Vagina (tissue), 2 donors: Measurements from ENCODE around the gene MRPL55.

Experiments
- POLR2A ChIP-seq, 2 donors: fragments of 450-650 bp; IDR thresholded peaks; one replicate each; pipeline ENCODE4 v1.6.1; 2017; ENCODE audit warnings: antibody characterized with exemption in 2 of 2, mild to moderate bottlenecking in 2 of 2, moderate library complexity in 2 of 2
- POLR2AphosphoS5 ChIP-seq, 2 donors: sonication (generic); formaldehyde crosslinking; IDR thresholded peaks; one replicate each; pipeline ENCODE4 v1.9.0; 2017; ENCODE audit warnings: antibody characterized with exemption in 2 of 2, mild to moderate bottlenecking in 2 of 2, low read depth in 1 of 2; ENCODE audit not compliant: insufficient read depth in 1 of 2
- TF ChIP-seq, protein P1 (sequence below), 3 experiments: fragments of 450-650 bp in 2 of 3; fragments of 200-600 bp in 1 of 3; sonication (generic) in 1 of 3; IDR thresholded peaks; one replicate each; pipeline ENCODE4 v1.5.1; 2017 to 2019; ENCODE audit warnings: antibody characterized with exemption in 3 of 3, mild to moderate bottlenecking in 2 of 3, moderate library complexity in 2 of 3

DNA sequence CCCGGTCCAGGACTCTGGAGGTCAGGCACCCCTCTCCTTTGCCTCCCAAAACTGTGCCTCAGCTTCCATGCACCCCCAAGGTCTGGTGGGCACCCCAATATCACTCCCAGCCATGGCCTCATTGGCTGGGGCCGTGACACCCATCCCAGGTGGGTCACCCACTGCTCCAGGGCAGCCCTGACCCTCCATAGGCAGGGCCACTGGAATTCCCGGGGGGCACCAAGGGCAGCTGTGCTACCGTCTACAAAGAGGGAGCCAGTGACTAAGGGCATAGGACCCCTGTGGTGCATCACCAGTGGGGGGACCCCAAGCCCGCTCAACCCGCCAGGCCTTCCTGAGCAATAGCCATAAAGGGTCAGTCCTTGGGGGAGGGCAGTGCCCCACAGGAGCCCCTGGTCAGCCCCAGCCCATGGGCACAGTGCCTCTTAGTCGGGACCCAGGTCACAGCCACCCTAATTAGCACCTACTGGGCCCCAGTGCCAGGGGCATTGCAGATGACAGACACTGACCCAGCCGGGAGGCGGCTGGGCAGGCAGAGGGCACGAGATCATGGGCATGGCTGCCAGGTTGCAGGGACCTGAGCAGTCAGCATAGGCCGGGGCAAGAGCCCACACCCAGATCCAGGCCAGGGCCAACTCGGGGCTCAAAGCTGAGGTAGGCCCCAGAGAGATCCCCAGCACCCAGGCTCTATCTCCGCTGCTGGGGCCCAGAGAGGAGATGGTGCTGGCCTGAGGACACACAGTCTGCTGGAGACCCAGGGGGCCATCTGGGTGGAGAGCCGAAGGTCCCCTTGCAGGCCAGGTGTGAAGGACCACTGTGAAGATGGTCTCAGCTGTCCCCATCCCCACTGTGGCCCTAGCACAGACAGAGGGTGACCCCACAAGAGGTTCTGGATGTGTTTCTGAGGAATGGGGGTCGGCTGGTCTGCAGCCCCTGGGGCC is 45.6 kb downstream of the MRPL55 start:
- TF ChIP-seq, protein P1, sequence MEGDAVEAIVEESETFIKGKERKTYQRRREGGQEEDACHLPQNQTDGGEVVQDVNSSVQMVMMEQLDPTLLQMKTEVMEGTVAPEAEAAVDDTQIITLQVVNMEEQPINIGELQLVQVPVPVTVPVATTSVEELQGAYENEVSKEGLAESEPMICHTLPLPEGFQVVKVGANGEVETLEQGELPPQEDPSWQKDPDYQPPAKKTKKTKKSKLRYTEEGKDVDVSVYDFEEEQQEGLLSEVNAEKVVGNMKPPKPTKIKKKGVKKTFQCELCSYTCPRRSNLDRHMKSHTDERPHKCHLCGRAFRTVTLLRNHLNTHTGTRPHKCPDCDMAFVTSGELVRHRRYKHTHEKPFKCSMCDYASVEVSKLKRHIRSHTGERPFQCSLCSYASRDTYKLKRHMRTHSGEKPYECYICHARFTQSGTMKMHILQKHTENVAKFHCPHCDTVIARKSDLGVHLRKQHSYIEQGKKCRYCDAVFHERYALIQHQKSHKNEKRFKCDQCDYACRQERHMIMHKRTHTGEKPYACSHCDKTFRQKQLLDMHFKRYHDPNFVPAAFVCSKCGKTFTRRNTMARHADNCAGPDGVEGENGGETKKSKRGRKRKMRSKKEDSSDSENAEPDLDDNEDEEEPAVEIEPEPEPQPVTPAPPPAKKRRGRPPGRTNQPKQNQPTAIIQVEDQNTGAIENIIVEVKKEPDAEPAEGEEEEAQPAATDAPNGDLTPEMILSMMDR (IDR thresholded peaks at IDR 0.05), result no peak
- TF ChIP-seq POLR2AphosphoS5 (IDR thresholded peaks at IDR 0.05; ENCODE audit: insufficient read depth in 1 of 2, low read depth in 1 of 2) (no peak), POLR2A (IDR thresholded peaks at IDR 0.05) (no peak)
